Measurements from ENCODE around the gene ABCA3.

GRCh38 chr16:2237102-2237482 is 103.4 kb downstream of the ABCA3 start:
- no peak for TF ChIP-seq CTCF (IDR thresholded peaks at IDR 0.05; ENCODE audit: low read depth, low read length)
- no peak for TF ChIP-seq POLR2A (IDR thresholded peaks at IDR 0.05; ENCODE audit: extremely low read depth, insufficient read length)
